Measurements from ENCODE around the gene NAA40. TPM values are rescaled to one million over a fixed set of nuclear protein-coding genes. Genes with fewer than 3 reads are reported as not detected.

Gene NAA40
- total and polyA plus RNA-seq, 2 of the 4 experiments (the other 2 are of a cell fraction): 15.2 to 24.7 TPM

DNA sequence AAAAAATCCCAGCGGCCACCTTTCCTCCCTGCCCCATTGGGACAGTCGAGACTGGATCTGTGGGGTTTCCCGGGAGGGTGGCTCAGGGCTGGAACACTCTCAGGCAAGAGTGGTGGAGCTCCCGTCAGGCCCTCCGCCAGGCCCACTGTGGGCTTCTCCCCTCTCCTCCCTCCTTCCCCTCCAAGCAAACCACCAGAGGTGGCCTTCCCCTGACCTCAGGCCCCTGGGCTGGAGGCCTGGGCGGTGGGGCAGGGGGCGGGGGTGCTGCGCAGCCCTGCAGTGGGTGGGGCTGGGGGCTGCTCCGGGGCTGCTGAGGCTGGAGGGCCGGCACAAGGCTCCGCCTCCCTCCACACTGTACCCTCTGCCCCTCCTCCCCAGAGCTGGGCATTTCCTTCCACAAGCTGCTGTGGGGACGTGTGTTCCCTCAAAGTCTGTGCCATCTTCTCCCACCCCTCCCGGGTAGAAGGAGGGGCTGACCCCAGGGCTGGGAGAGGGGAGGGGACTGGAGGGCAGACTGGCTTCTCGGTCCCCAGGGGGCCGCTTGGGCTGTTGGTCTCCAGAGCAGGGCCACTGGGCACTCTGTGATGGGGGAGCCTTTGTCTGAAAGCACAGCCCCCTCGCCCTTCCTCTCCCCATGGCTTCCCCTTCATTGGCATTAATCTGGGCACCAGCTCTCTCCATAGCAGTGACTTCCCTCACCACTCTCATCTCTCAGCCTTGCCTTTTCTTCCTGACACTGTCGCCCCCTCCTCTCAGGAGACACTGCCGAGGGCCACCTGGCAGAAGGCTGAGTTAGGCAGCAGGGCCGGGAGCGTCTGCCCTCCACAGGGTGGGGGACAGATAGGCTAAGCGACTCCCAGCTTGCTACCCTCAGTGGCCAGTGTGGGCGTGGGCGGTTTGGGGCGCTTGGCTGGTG is 29.0 kb upstream of the NAA40 start:
- Histone ChIP-seq H4K91ac (ENCODE audit: insufficient read depth, low read depth, low read length) (no peak overlapping the region), H2BK120ac (ENCODE audit: low read depth, low read length) (no peak overlapping the region), H4K5ac (ENCODE audit: low read depth, low read length) (no peak overlapping the region), H2AK9ac (replicated peaks; ENCODE audit: low read depth, low read length, poor library complexity) (no peak overlapping the region), H3K27ac (ENCODE audit: insufficient read depth, low read length) (no peak overlapping the region), H3K9ac (ENCODE audit: low read depth, low read length) (no peak overlapping the region), H3K9me1 (ENCODE audit: insufficient read depth, low read length) (no peaks in the 10 kb centered on the region), H3K56ac (ENCODE audit: extremely low read depth, insufficient read depth, low read length) (no peak overlapping the region), H3K23ac (ENCODE audit: low read depth, low read length) (no peak overlapping the region), H3K36me3 (ENCODE audit: control insufficient read depth, insufficient read depth, low read length) (peaks cover 35% of the 10 kb centered on the region), H2BK15ac (ENCODE audit: low read depth, low read length) (no peak overlapping the region), H3K14ac (replicated peaks; ENCODE audit: low read depth, low read length) (no peak overlapping the region), H3K4me2 (ENCODE audit: low read depth, low read length) (no peak overlapping the region), H3K79me1 (ENCODE audit: low read depth in 1 of 2, low read length in 2 of 2) (no peaks in the 10 kb centered on the region; a peak in 2 of 4 replicates), H3K9me3 (ENCODE audit: control insufficient read depth, insufficient read depth, low read length) (no peaks in the 10 kb centered on the region), H3K27me3 (ENCODE audit: control insufficient read depth, insufficient read depth, low read length) (no peaks in the 10 kb centered on the region), H3K4ac (ENCODE audit: low read depth, low read length) (no peak overlapping the region), H2BK20ac (ENCODE audit: low read depth, low read length) (no peak overlapping the region), H4K20me1 (ENCODE audit: insufficient read depth, low read length) (no peaks in the 10 kb centered on the region; the same call in none of the 2 replicates), H2AK5ac (ENCODE audit: low read depth, low read length) (no peak overlapping the region), H3K4me1 (ENCODE audit: control insufficient read depth, insufficient read depth, low read length) (no peaks in the 10 kb centered on the region), H2AFZ (replicated peaks; ENCODE audit: low read length, poor library complexity) (no peak overlapping the region), H4K8ac (ENCODE audit: low read depth in 2 of 2, low read length in 2 of 2) (no peak overlapping the region), H3K4me3 (ENCODE audit: insufficient read depth, low read depth, low read length) (no peak overlapping the region), H2BK5ac (ENCODE audit: low read depth, low read length, poor library complexity, severe bottlenecking) (no peak overlapping the region), H3K18ac (ENCODE audit: low read depth, low read length) (no peak overlapping the region)
- POLR2A ChIA-PET (ENCODE audit: unreplicated experiment): no interaction called here
- dilution Hi-C loops (cut with HindIII; ENCODE audit: low sequenced_read_pairs, unreplicated experiment): no loop called here
- CTCF ChIA-PET: interaction anchor here (0.6 kb wide), 1 partner anchor 350 kb away, joined by 3 read pairs; no protein-coding TSS in a partner anchor
- ATAC-seq (ENCODE audit: low read depth): no peak
- 60% methylated on average over 2 of the region's 24 CpGs; no CpG with 5 or more reads in 1 of the 2 experiments for WGBS, 2 experiments (ENCODE audit: extremely low coverage in 2 of 2, insufficient read length in 1 of 2)
- BruUV-seq (replicated peaks): no TSS peak
- in situ Hi-C loops (cut with MboI; ENCODE audit: low sequenced_read_pairs): no loop called here
- intact Hi-C loops (cut with micrococcal nuclease): no loop called here
- DNase-seq: no peak
- TF ChIP-seq RFX5 (IDR thresholded peaks at IDR 0.05; ENCODE audit: low read depth, low read length) (no peak), NFE2L2 (IDR thresholded peaks at IDR 0.05; ENCODE audit: low read depth, low read length) (no peak), RAD21 (IDR thresholded peaks at IDR 0.05; ENCODE audit: low read length) (no peak), MXI1 (IDR thresholded peaks at IDR 0.05; ENCODE audit: borderline replicate concordance, low read depth, low read length) (no peak), CHD1 (IDR thresholded peaks at IDR 0.05; ENCODE audit: low read depth, low read length) (no peak), POLR2A (IDR thresholded peaks at IDR 0.05; ENCODE audit: low read depth, low read length) (no peak), MAFK (IDR thresholded peaks at IDR 0.05; ENCODE audit: low read depth, low read length) (no peak), SMC3 (IDR thresholded peaks at IDR 0.05; ENCODE audit: low read depth, low read length) (no peak), RCOR1 (IDR thresholded peaks at IDR 0.05; ENCODE audit: insufficient replicate concordance, low read length) (no peak)
- TF ChIP-seq, protein P1, sequence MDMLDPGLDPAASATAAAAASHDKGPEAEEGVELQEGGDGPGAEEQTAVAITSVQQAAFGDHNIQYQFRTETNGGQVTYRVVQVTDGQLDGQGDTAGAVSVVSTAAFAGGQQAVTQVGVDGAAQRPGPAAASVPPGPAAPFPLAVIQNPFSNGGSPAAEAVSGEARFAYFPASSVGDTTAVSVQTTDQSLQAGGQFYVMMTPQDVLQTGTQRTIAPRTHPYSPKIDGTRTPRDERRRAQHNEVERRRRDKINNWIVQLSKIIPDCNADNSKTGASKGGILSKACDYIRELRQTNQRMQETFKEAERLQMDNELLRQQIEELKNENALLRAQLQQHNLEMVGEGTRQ (IDR thresholded peaks at IDR 0.05; ENCODE audit: low read depth, low read length): no peak
- TF ChIP-seq, protein P2, sequence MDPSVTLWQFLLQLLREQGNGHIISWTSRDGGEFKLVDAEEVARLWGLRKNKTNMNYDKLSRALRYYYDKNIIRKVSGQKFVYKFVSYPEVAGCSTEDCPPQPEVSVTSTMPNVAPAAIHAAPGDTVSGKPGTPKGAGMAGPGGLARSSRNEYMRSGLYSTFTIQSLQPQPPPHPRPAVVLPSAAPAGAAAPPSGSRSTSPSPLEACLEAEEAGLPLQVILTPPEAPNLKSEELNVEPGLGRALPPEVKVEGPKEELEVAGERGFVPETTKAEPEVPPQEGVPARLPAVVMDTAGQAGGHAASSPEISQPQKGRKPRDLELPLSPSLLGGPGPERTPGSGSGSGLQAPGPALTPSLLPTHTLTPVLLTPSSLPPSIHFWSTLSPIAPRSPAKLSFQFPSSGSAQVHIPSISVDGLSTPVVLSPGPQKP (IDR thresholded peaks at IDR 0.05; ENCODE audit: borderline replicate concordance, low read depth, low read length): no peak
- TF ChIP-seq, protein P3, sequence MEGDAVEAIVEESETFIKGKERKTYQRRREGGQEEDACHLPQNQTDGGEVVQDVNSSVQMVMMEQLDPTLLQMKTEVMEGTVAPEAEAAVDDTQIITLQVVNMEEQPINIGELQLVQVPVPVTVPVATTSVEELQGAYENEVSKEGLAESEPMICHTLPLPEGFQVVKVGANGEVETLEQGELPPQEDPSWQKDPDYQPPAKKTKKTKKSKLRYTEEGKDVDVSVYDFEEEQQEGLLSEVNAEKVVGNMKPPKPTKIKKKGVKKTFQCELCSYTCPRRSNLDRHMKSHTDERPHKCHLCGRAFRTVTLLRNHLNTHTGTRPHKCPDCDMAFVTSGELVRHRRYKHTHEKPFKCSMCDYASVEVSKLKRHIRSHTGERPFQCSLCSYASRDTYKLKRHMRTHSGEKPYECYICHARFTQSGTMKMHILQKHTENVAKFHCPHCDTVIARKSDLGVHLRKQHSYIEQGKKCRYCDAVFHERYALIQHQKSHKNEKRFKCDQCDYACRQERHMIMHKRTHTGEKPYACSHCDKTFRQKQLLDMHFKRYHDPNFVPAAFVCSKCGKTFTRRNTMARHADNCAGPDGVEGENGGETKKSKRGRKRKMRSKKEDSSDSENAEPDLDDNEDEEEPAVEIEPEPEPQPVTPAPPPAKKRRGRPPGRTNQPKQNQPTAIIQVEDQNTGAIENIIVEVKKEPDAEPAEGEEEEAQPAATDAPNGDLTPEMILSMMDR (conservative IDR thresholded peaks at IDR 0.05; ENCODE audit: low read depth, low read length): no peak
